IMR-90 (cell line): Measurements from ENCODE around the gene GAPT. TPM values are rescaled to one million over a fixed set of nuclear protein-coding genes. Genes with fewer than 3 reads are reported as not detected.

Experiments
- CTCF ChIP-seq: conservative IDR thresholded peaks from 2 replicates; pipeline ENCODE4 v1.5.1; 2012; ENCODE audit warnings: mild to moderate bottlenecking, low read depth, low read length, improper control_type of control experiment
- polyA plus RNA-seq, 3 experiments: library from polyadenylated mRNA; depleted of rRNA; stranded (reverse); fragments of >200 nt; gene quantifications; 2 replicates each; pipeline ENCODE4 v1.2.3, GENCODE V29; 2012; ENCODE audit warnings: low replicate concordance in 1 of 3
- total RNA-seq: library from RNA; depleted of rRNA; stranded (reverse); fragments of >200 nt; gene quantifications from 2 replicates; pipeline ENCODE4 v1.2.3, GENCODE V29; 2012

GAPT gene
- total and polyA plus RNA-seq, 2 of the 4 experiments (the other 2 are of a cell fraction), result not detected

DNA sequence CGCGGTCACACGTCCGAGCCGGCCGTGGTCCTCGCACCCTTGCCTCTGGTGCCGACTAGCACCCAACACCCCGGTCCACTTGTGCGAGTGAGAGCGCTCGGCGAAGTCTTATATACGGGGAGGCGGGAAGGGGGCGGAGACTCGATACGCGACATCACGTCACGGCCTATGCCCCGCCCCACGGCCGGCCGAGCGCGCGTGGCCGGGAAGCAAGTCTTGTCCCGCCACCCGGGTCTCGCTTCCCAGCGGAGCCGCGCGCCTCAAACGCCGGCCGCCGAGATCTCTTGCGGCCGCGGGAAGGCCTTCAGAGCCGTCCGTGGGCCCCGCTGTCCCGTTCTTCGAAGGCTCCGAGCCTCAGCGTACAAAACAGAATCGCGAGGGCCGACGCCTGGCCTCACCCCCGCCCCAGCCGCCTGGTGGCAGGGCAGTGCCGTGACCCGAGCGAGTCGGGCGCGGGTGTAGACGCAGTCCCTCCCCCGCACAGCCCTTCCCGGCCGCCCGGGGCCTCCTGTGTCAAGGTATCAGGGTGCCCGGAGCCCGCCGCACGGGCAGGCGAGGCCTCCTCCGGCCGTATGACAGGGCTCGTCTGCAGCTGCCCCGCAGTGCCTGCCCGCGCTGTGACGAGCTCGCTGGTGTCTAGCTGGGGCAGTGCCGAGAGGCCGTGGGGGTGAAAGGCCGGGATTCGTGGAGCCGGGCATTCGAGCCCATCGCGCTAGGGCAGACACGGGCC lies 31.1 kb upstream of the GAPT start, which contains the start of gene PLK2 (continued):
- peak; percentile 40 for TF ChIP-seq CTCF
